Testis (tissue), 3 donors: ENCODE measurements around the gene CORT. TPM values are rescaled to one million over a fixed set of nuclear protein-coding genes. Genes with fewer than 3 reads are reported as not detected.

Experiments
- DNase-seq: peaks from one replicate; pipeline ENCODE4 v3.0.0-alpha.2; 2019
- H3K27ac ChIP-seq, 2 donors: fragments of 200-600 bp; sonication (generic); one replicate each; pipeline ENCODE4 v1.5.1; 2019
- H3K27me3 ChIP-seq: fragments of 200-600 bp; sonication (generic); one replicate; pipeline ENCODE4 v1.5.1; 2019
- H3K36me3 ChIP-seq: fragments of 200-600 bp; sonication (generic); one replicate; pipeline ENCODE4 v1.5.1; 2017; ENCODE audit warnings: low read depth; ENCODE audit errors: missing control alignments
- H3K4me1 ChIP-seq: fragments of 200-600 bp; sonication (generic); one replicate; pipeline ENCODE4 v1.5.1; 2019
- H3K4me3 ChIP-seq, 2 donors: fragments of 200-600 bp; sonication (generic); one replicate each; pipeline ENCODE4 v1.5.1; 2017 to 2019
- H3K9me3 ChIP-seq: fragments of 200-600 bp; sonication (generic); one replicate; pipeline ENCODE4 v1.5.1; 2017
- CTCF ChIP-seq, 3 experiments: fragments of 450-650 bp in 2 of 3; fragments of 200-600 bp in 1 of 3; sonication (generic) in 1 of 3; IDR thresholded peaks; one replicate each; pipeline ENCODE4 v1.5.1; 2016 to 2019; ENCODE audit warnings: antibody characterized with exemption in 3 of 3, mild to moderate bottlenecking in 2 of 3, moderate library complexity in 1 of 3
- POLR2A ChIP-seq: fragments of 450-650 bp; IDR thresholded peaks from one replicate; pipeline ENCODE4 v1.6.1; 2017; ENCODE audit warnings: antibody characterized with exemption, mild to moderate bottlenecking, moderate library complexity
- WGBS, 2 donors: methylation state at CpG; one replicate each; pipeline ENCODE4 v1.1.5; 2018; 5-methylcytosine and 5-hydroxymethylcytosine counted together
- intact Hi-C: fragments of 100-400 bp; cut with DNase I; formaldehyde crosslinking; loops from one replicate; pipeline ENCODE4 v1.15.1; 2023; ENCODE audit warnings: low total_unique reads
- polyA plus RNA-seq: library from polyadenylated mRNA; stranded (reverse); fragments of 350-450 nt; fragmentation: Illumina TruSeq; extraction: RNeasy Lipid Tissue Mini Kit (QIAGEN cat#74804); gene quantifications from one replicate; pipeline ENCODE4 v1.2.3, GENCODE V29; 2014; ENCODE audit warnings: low read depth, low replicate concordance; ENCODE audit not compliant: insufficient read depth
- total RNA-seq, 2 donors: library from RNA; depleted of rRNA; stranded (reverse); fragments of >200 nt; gene quantifications; one replicate each; pipeline ENCODE4 v1.2.3, GENCODE V29; 2016

The CORT gene
- total and polyA plus RNA-seq, 3 donors from 2014 or later = 0.62 to 1.4 (median 0.98) TPM

- no peak for DNase-seq
- Histone ChIP-seq H3K27me3 (no peaks in the 10 kb centered on the region), H3K4me3 (no peak overlapping the region), H3K9me3 (no peaks in the 10 kb centered on the region), H3K4me1 (peaks cover 9% of the 10 kb centered on the region), H3K27ac (no peak overlapping the region), H3K36me3 (no peaks in the 10 kb centered on the region)
- WGBS, 2 donors = 80 to 86% methylated on average over 10 to 14 of the region's 14 CpGs
- intact Hi-C loops = no loop called here
- TF ChIP-seq CTCF (IDR thresholded peaks at IDR 0.05) (no peak), POLR2A (no peak)
These were observed 46.1 kb downstream of the CORT start for GRCh38 chr1:10495952-10496351.

GRCh38 chr1:10497109-10497508, 47.3 kb downstream of the CORT start:
- no peaks in the 10 kb centered on the region for H3K36me3 ChIP-seq
- intact Hi-C loops = no loop called here
- H3K27me3 ChIP-seq = no peaks in the 10 kb centered on the region
- peaks cover 9% of the 10 kb centered on the region for H3K4me1 ChIP-seq
- whole genome bisulfite sequencing, 2 donors = 92 to 97% methylated on average over 6 to 7 of the region's 7 CpGs
- no peak overlapping the region for H3K4me3 ChIP-seq
- no peak for DNase-seq
- H3K27ac ChIP-seq = no peak overlapping the region
- H3K9me3 ChIP-seq = no peaks in the 10 kb centered on the region
- no peak for TF ChIP-seq POLR2A
- no peak for TF ChIP-seq CTCF (IDR thresholded peaks at IDR 0.05)

GRCh38 chr1:10498231-10498630, 48.4 kb downstream of the CORT start:
- 80 to 83% methylated on average over 8 of the region's 8 CpGs for WGBS, 2 donors

More at GRCh38 chr1:10498231-10498630, 48.4 kb downstream of the CORT start:
- H3K36me3 ChIP-seq = no peaks in the 10 kb centered on the region
- peaks cover 9% of the 10 kb centered on the region for H3K4me1 ChIP-seq
- TF ChIP-seq POLR2A = no peak
- TF ChIP-seq CTCF (IDR thresholded peaks at IDR 0.05) = no peak
- H3K27ac ChIP-seq = no peak overlapping the region
- DNase-seq = no peak
- no peak overlapping the region for H3K4me3 ChIP-seq
- H3K27me3 ChIP-seq = no peaks in the 10 kb centered on the region
- intact Hi-C loops = no loop called here
- no peaks in the 10 kb centered on the region for H3K9me3 ChIP-seq

Other genes starting within 250 kb of the CORT start
- 100 to 1,000 TPM in 1 of 2 donors, 10 to 100 TPM in 1; 71.2 to 119 TPM for gene KIF1B, start 239.5 kb upstream of the CORT start, total RNA-seq
- 64.5 TPM for gene KIF1B, start 239.5 kb upstream of the CORT start, polyA plus RNA-seq
- gene PGD, start 51.0 kb upstream of the CORT start, total RNA-seq = 100 to 1,000 TPM; 209 to 241 TPM
- 208 TPM for gene PGD, start 51.0 kb upstream of the CORT start, polyA plus RNA-seq
- 10 to 100 TPM; 26.4 to 49.6 TPM for gene CENPS, start 19.6 kb upstream of the CORT start, total RNA-seq
- 125 TPM for gene CENPS, start 19.6 kb upstream of the CORT start, polyA plus RNA-seq
- gene DFFA, start 22.5 kb downstream of the CORT start, total RNA-seq = 10 to 100 TPM; 31.1 to 34.9 TPM
- gene DFFA, start 22.5 kb downstream of the CORT start, polyA plus RNA-seq = 27.3 TPM
- gene PEX14, start 24.9 kb downstream of the CORT start, total RNA-seq = 10 to 100 TPM; 30.3 to 39.8 TPM
- gene PEX14, start 24.9 kb downstream of the CORT start, polyA plus RNA-seq = 28.6 TPM